RWPE1 (cell line): ENCODE measurements around the gene TRIM24.

ENCODE experiments used
- CTCF ChIA-PET: fragments of 350-600 bp; sonication (Branson Sonifier 250); formaldehyde crosslinking; extraction: SDS; loops from one replicate; lab custom pipeline; 2021; lab: Yijun Ruan, JAX
- POLR2A ChIA-PET: fragments of 400-600 bp; formaldehyde crosslinking; extraction: SDS; loops from one replicate; lab custom pipeline; 2020; ENCODE audit warnings: antibody characterized with exemption; ENCODE audit not compliant: low non-redundant PET; lab: Yijun Ruan, JAX
- DNase-seq: peaks from one replicate; pipeline ENCODE4 v3.0.0; 2012; ENCODE audit warnings: low spot score
- H3K27ac ChIP-seq: fragments of 450-650 bp; 2 replicates; pipeline ENCODE4 v1.5.1; 2017
- CTCF ChIP-seq: fragments of 450-650 bp; conservative IDR thresholded peaks from 2 replicates; pipeline ENCODE4 v1.5.1; 2017; ENCODE audit warnings: low read depth, mild to moderate bottlenecking

Gene TRIM24

GRCh38 chr7:138618933-138619332 is 158.9 kb downstream of the TRIM24 start:
- no peak for TF ChIP-seq CTCF
- CTCF ChIA-PET, result no interaction called here
- DNase-seq, result no peak
- POLR2A ChIA-PET, result no interaction called here
- no peak overlapping the region for H3K27ac ChIP-seq

- CTCF ChIA-PET, result no interaction called here
- no peak for TF ChIP-seq CTCF
- POLR2A ChIA-PET, result no interaction called here
- no peak overlapping the region for H3K27ac ChIP-seq
- no peak for DNase-seq
Observed at GRCh38 chr7:138622841-138623240, 162.8 kb downstream of the TRIM24 start.

GRCh38 chr7:138625084-138625848 is 165.2 kb downstream of the TRIM24 start:
- DNase-seq, result no peak
- H3K27ac ChIP-seq, result no peak overlapping the region
- ChIA-PET POLR2A (no interaction called here), CTCF (interaction anchor here (0.6 kb wide), 1 partner anchor 485 kb away, joined by 3 read pairs; no protein-coding TSS in a partner anchor)
- no peak for TF ChIP-seq CTCF

GRCh38 chr7:138625849-138626230 is 165.8 kb downstream of the TRIM24 start:
- CTCF ChIA-PET, result no interaction called here
- no peak for DNase-seq
- TF ChIP-seq CTCF, result no peak
- H3K27ac ChIP-seq, result no peak overlapping the region
- POLR2A ChIA-PET, result no interaction called here

- CTCF ChIA-PET, result no interaction called here
Observed at GRCh38 chr7:138626846-138627245, 166.8 kb downstream of the TRIM24 start.

GRCh38 chr7:138627361-138627760 is 167.3 kb downstream of the TRIM24 start:
- CTCF ChIA-PET, result no interaction called here
- TF ChIP-seq CTCF, result no peak
- no peak overlapping the region for H3K27ac ChIP-seq
- DNase-seq, result no peak
- POLR2A ChIA-PET, result no interaction called here

More at GRCh38 chr7:138626846-138627245, 166.8 kb downstream of the TRIM24 start:
- POLR2A ChIA-PET, result no interaction called here
- no peak for TF ChIP-seq CTCF
- H3K27ac ChIP-seq, result no peak overlapping the region
- no peak for DNase-seq
